Measurements from ENCODE around the gene INTS12.

Gene INTS12

GRCh38 chr4:105644257-105644656 is 64.2 kb downstream of the INTS12 start:
- DNase-seq (ENCODE audit: low spot score) = no peak
- TF ChIP-seq CTCF (IDR thresholded peaks at IDR 0.05; ENCODE audit: extremely low read depth, missing control alignments) = no peak

- DNase-seq (ENCODE audit: low spot score) = no peak
- TF ChIP-seq CTCF (IDR thresholded peaks at IDR 0.05; ENCODE audit: extremely low read depth, missing control alignments) = no peak
Measured at GRCh38 chr4:105641845-105642244, 66.6 kb downstream of the INTS12 start.

- peak; percentile 11 for DNase-seq (ENCODE audit: low spot score)
- no peak for TF ChIP-seq CTCF (IDR thresholded peaks at IDR 0.05; ENCODE audit: extremely low read depth, missing control alignments)
Measured at GRCh38 chr4:105637408-105638176, 70.9 kb downstream of the INTS12 start.

- no peak for TF ChIP-seq CTCF (IDR thresholded peaks at IDR 0.05; ENCODE audit: extremely low read depth, missing control alignments)
- DNase-seq (ENCODE audit: low spot score) = no peak
Measured at GRCh38 chr4:105634402-105635080, 73.9 kb downstream of the INTS12 start.

GRCh38 chr4:105633241-105633640 is 75.2 kb downstream of the INTS12 start:
- no peak for DNase-seq (ENCODE audit: low spot score)

More at GRCh38 chr4:105633241-105633640, 75.2 kb downstream of the INTS12 start:
- no peak for TF ChIP-seq CTCF (IDR thresholded peaks at IDR 0.05; ENCODE audit: extremely low read depth, missing control alignments)

All from GM20000 (cell line).